Prostate gland (tissue), 2 donors: Measurements from ENCODE around the gene LDHAL6B.

ENCODE experiments used
- CTCF ChIP-seq, 4 experiments: fragments of 200-600 bp in 2 of 4; fragments of 450-650 bp in 2 of 4; sonication (generic) in 2 of 4; IDR thresholded peaks; 1 replicate in 3 of 4; 2 replicates in 1 of 4; pipeline ENCODE4 v1.5.1; 2016 to 2019; ENCODE audit warnings: antibody characterized with exemption in 4 of 4, mild to moderate bottlenecking in 2 of 4, moderate library complexity in 2 of 4
- POLR2A ChIP-seq: fragments of 450-650 bp; IDR thresholded peaks from one replicate; pipeline ENCODE4 v1.6.1; 2016; ENCODE audit warnings: antibody characterized with exemption, mild to moderate bottlenecking

- no peak for TF ChIP-seq CTCF (IDR thresholded peaks at IDR 0.05)
- no peak for TF ChIP-seq POLR2A
Measured at GRCh38 chr15:59174151-59174834, 32.4 kb upstream of the LDHAL6B start.
